ENCODE data around the gene AGPS. TPM values are rescaled to one million over a fixed set of nuclear protein-coding genes. Genes with fewer than 3 reads are reported as not detected.

Gene AGPS
- total and polyA plus RNA-seq, 9 of the 15 experiments (the other 6 are each of a cell fraction or from before 2014, with no cell fraction given): 15.5 to 211 (median 63.1) TPM

GRCh38 chr2:177578454-177578853 is 185.9 kb downstream of the AGPS start:
- intact Hi-C loops (cut with micrococcal nuclease) (no loop called here), in situ Hi-C loops (cut with MboI) (no loop called here)
- no TSS peak for BruUV-seq (replicated peaks)
- CTCF ChIA-PET (ENCODE audit: low intra/inter-chr PET ratio): no interaction called here
- DNase-seq (ENCODE audit: extremely low read depth in 1 of 4, low spot score in 3 of 4) (no peak), FAIRE-seq (no peak), ATAC-seq (no peak)
- no peaks in the 10 kb centered on the region for H3K4me1 ChIP-seq (replicated peaks in 1 of 2; ENCODE audit: control insufficient read depth in 2 of 2, insufficient read depth in 2 of 2, low read length in 2 of 2)
- 1% methylated on average over 3 of the region's 3 CpGs for WGBS (ENCODE audit: insufficient coverage, low coverage, missing lambda C conversion rate)
- H3K27ac ChIP-seq (ENCODE audit: extremely low read depth, low read depth, low read length): no peak overlapping the region
- H3K4me2 ChIP-seq (ENCODE audit: insufficient read depth, low read length): no peak overlapping the region
- no peak overlapping the region for H3K4me3 ChIP-seq
- H3K9me1 ChIP-seq (ENCODE audit: control insufficient read depth, insufficient read depth, low read length): no peaks in the 10 kb centered on the region
- H2AFZ ChIP-seq (ENCODE audit: low read depth, low read length): no peak overlapping the region
- peaks cover 0 to 11% of the 10 kb centered on the region in 2 experiments; a peak in 1 of 5 replicates for H3K27me3 ChIP-seq (ENCODE audit: control insufficient read depth in 2 of 2, insufficient read depth in 2 of 2, low read length in 2 of 2)
- TF ChIP-seq MAFK (IDR thresholded peaks at IDR 0.05; ENCODE audit: low read length) (peak; percentile 73), ETV6 (IDR thresholded peaks at IDR 0.05; ENCODE audit: borderline replicate concordance in 1 of 2, low read depth in 2 of 2, low read length in 1 of 2) (no peak), ETV6 (CRISPR knock-in tag; IDR thresholded peaks at IDR 0.05; ENCODE audit: borderline replicate concordance) (no peak), MAFF (IDR thresholded peaks at IDR 0.05; ENCODE audit: low read length) (peak; percentile 77), ZNF316 (IDR thresholded peaks at IDR 0.05) (peak; percentile 90), SMARCC2 (IDR thresholded peaks at IDR 0.05; ENCODE audit: low read depth) (no peak), HMGXB4 (CRISPR knock-in tag; IDR thresholded peaks at IDR 0.05) (no peak), MAFG (tag; conservative IDR thresholded peaks at IDR 0.05) (peak; percentile 70), C11orf30 (IDR thresholded peaks at IDR 0.05; ENCODE audit: low read depth) (peak; percentile 69), ZNF384 (IDR thresholded peaks at IDR 0.05; ENCODE audit: low read depth, low read length) (no peak)
- POLR2A ChIA-PET: interaction anchor here (0.7 kb wide), 1 partner anchor 10 kb away, joined by 3 read pairs; no protein-coding TSS in a partner anchor
- no peaks in the 10 kb centered on the region for H3K79me2 ChIP-seq (ENCODE audit: control insufficient read depth, insufficient read depth, low read length)
- H4K20me1 ChIP-seq (replicated peaks; ENCODE audit: control insufficient read depth, insufficient read depth, low read length): no peaks in the 10 kb centered on the region
- no peak overlapping the region for H3K9ac ChIP-seq (ENCODE audit: insufficient read depth in 1 of 2, low read depth in 2 of 2, low read length in 2 of 2)
- H3K9me3 ChIP-seq (replicated peaks; ENCODE audit: control insufficient read depth, insufficient read depth, low read depth, low read length): no peaks in the 10 kb centered on the region
- no peaks in the 10 kb centered on the region for H3K36me3 ChIP-seq (ENCODE audit: control insufficient read depth, insufficient read depth, low read length)
